BE2C (cell line): ENCODE results near the gene NMRK2.

Source experiments
- DNase-seq: peaks from one replicate; pipeline ENCODE4 v3.0.0-alpha.2; 2020
- H3K27me3 ChIP-seq: fragments of 250-450 bp; sonication (Bioruptor Pico); 2 replicates; pipeline ENCODE4 v1.5.1; 2020; ENCODE audit warnings: mild to moderate bottlenecking
- H3K36me3 ChIP-seq: fragments of 250-450 bp; sonication (Bioruptor Pico); 2 replicates; pipeline ENCODE4 v1.5.1; 2020; ENCODE audit warnings: mild to moderate bottlenecking
- H3K4me1 ChIP-seq: fragments of 250-450 bp; sonication (Bioruptor Pico); 2 replicates; pipeline ENCODE4 v1.5.1; 2020
- H3K4me3 ChIP-seq: 2 replicates; pipeline ENCODE4 v1.5.1; 2011; ENCODE audit warnings: low read depth, low read length
- H3K9me3 ChIP-seq: fragments of 250-450 bp; sonication (Bioruptor Pico); 2 replicates; pipeline ENCODE4 v1.5.1; 2020
- TF ChIP-seq, protein P1 (sequence below): IDR thresholded peaks from 2 replicates; pipeline ENCODE4 v1.5.1; 2012; ENCODE audit warnings: mild to moderate bottlenecking, low read depth, low read length

Gene NMRK2

GRCh38 chr19:3898426-3898825, 34.4 kb upstream of the NMRK2 start:
- Histone ChIP-seq H3K4me3 (no peak overlapping the region), H3K4me1 (no peaks in the 10 kb centered on the region), H3K36me3 (peaks cover 23% of the 10 kb centered on the region), H3K9me3 (peaks cover 5% of the 10 kb centered on the region), H3K27me3 (no peaks in the 10 kb centered on the region)
- no peak for DNase-seq
- TF ChIP-seq, protein P1, sequence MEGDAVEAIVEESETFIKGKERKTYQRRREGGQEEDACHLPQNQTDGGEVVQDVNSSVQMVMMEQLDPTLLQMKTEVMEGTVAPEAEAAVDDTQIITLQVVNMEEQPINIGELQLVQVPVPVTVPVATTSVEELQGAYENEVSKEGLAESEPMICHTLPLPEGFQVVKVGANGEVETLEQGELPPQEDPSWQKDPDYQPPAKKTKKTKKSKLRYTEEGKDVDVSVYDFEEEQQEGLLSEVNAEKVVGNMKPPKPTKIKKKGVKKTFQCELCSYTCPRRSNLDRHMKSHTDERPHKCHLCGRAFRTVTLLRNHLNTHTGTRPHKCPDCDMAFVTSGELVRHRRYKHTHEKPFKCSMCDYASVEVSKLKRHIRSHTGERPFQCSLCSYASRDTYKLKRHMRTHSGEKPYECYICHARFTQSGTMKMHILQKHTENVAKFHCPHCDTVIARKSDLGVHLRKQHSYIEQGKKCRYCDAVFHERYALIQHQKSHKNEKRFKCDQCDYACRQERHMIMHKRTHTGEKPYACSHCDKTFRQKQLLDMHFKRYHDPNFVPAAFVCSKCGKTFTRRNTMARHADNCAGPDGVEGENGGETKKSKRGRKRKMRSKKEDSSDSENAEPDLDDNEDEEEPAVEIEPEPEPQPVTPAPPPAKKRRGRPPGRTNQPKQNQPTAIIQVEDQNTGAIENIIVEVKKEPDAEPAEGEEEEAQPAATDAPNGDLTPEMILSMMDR, result no peak

DNA sequence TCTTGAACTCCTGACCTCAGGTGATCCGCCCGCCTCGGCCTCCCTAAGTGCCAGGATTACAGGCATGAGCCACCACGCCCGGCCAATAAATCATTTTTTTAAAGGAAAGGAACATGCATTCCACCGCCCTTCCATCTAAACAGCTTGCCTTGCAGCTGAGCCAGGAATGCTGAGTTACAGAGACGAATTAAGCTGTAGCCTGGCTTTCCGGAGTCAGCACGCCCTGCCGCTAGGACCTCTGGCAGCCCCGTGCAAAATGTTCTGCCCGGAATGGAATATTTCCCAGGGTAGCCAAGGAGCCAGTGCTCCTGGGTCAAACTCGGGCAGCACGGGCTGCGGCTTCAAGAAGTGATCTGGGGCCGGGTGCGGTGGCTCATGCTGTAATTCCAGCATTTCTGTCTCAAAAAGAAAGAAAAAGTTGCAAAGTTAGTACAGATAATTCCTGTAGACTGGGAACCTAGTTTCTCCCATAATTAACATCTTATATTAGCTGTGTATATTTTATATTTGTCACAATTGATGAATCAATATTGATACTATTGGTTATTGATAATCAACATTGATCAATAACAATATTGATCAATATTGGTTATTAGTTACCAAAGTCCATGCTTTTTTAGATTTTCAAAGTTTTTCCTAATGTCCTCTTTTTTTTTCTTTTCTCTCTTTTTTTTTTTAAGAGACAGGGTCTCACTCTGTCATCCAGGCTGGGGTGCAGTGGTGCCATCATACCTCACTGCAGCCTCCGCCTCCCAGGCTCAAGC, 33.2 kb upstream of the NMRK2 start:
- peaks cover 5% of the 10 kb centered on the region for H3K9me3 ChIP-seq
- TF ChIP-seq, protein P1, result no peak
- H3K36me3 ChIP-seq, result peaks cover 33% of the 10 kb centered on the region
- no peaks in the 10 kb centered on the region for H3K27me3 ChIP-seq
- no peak for DNase-seq
- no peaks in the 10 kb centered on the region for H3K4me1 ChIP-seq
- H3K4me3 ChIP-seq, result no peak overlapping the region

DNA sequence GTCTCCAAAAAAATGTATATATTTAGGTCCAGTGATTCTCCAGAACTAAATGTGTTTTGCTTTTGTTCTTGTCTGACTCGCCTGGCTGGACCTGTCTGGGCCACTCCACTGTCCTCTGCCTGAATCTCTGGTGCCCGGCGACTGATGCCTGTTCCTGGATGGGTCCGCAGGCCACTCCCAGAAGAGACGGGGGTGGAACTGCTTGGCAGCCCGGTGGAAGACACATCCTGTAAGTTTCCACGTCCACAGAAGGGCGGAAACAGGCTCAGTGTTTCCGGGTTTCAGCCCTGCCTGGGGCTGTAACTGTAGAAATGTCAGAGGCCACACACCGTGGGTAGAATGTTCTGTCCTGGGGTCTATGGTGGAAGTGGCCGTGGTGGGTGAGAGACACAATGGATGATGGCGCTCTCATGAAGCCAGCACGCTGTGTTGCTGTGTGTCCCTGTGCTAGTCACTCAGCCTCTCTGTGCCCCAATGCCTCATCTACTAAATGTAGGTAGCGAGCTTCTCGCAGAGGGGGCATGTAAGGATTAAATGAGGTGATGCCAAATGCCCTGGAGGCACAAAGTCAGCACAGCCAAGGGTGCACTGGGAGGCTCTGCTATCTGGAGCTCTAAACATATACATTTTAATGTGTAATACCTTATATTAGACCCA, 30.4 kb upstream of the NMRK2 start:
- Histone ChIP-seq H3K27me3 (no peaks in the 10 kb centered on the region), H3K9me3 (peaks cover 5% of the 10 kb centered on the region), H3K36me3 (peaks cover 46% of the 10 kb centered on the region), H3K4me1 (no peaks in the 10 kb centered on the region), H3K4me3 (no peak overlapping the region)
- TF ChIP-seq, protein P1, result no peak
- no peak for DNase-seq

GRCh38 chr19:3904233-3904632, 28.6 kb upstream of the NMRK2 start:
- TF ChIP-seq, protein P1, result no peak
- Histone ChIP-seq H3K27me3 (no peaks in the 10 kb centered on the region), H3K36me3 (peaks cover 41% of the 10 kb centered on the region), H3K4me3 (no peak overlapping the region), H3K9me3 (no peaks in the 10 kb centered on the region; the same call in 1 of the 2 replicates), H3K4me1 (no peaks in the 10 kb centered on the region)
- DNase-seq, result no peak

DNA sequence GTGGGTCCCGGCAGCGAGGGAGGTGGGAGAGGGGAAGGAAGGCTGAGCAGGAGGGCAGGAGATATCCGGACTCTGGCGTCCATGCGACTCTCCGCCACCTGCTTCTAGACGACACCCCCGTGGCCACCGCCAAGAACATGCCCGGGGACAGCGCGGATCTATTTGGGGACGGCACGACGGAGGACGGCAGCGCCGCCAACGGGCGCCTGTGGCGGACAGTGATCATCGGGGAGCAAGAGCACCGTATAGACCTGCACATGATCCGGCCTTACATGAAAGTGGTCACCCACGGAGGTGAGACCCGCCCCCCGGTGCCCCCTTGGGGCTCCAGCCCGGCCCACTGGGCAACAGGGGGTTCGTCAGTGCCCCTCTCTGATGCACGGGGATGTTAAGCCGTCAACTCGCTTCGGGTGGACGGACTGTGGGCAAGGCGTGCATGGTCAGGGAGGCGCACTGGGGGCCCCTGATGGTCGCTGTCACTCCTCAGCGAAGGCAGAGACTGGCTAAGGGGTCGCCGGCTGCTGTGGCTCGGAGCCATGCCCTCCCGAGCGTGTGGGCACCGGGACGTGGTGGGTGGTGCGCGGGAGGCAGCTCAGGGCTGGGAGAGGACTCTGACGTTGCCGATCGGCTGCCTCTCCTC, 25.1 kb upstream of the NMRK2 start:
- H3K4me1 ChIP-seq, result no peaks in the 10 kb centered on the region
- no peak for DNase-seq
- H3K4me3 ChIP-seq, result no peak overlapping the region
- H3K27me3 ChIP-seq, result no peaks in the 10 kb centered on the region
- peaks cover 58% of the 10 kb centered on the region for H3K36me3 ChIP-seq
- H3K9me3 ChIP-seq, result peaks cover 7% of the 10 kb centered on the region
- TF ChIP-seq, protein P1, result no peak
